ENCODE results near the gene PON3. TPM values are rescaled to one million over a fixed set of nuclear protein-coding genes. Genes with fewer than 3 reads are reported as not detected.

The PON3 gene
- polyA plus RNA-seq, 4 donors: 2.4 to 15.6 (median 6.7) TPM

DNA sequence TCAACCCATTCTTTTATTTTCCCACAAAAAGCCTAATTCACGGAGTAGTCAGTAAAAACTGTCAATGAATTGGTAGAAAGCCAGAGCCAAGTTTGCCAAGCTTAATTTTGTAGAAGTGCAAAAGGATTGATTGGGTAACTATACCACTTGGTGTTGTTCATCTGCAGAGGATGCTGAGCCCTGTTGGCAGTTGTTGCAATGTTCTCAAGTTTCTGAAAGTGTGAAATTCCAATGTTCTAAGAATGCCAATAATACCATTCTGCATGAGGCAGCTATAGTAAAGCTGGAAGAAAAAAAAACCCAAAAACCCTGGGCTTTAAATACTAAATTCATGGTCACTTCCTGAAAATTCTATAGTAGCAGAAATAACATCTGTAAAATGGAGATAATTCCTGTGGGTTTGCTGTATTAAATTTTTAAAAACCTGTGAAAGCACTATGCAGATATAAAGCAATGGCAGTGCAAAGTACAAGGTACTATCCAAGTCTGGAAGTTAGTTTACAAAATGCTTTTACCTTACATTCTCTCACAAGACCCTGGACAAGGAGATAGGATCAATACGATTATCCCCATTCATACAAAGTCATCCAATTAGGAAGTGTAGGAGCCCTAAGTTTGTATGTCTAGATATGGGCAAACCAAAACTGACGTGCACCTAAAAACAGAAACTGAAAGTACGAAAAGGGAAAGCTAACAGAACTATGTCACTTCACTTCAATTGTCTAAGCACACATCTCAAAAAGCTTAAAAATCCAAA, 65.8 kb downstream of the PON3 start:
- no peaks in the 10 kb centered on the region for H3K4me1 ChIP-seq (ENCODE audit: control insufficient read depth in 3 of 3, insufficient read depth in 2 of 3, low read depth in 1 of 3, low read length in 2 of 3)
- H3K36me3 ChIP-seq (ENCODE audit: control insufficient read depth in 3 of 3, insufficient read depth in 2 of 3, low read depth in 1 of 3, low read length in 3 of 3): no peaks in the 10 kb centered on the region
- peak overlapping the region in 2 of 3 donors; percentile 22 to 28 for H3K4me3 ChIP-seq (ENCODE audit: low read depth in 1 of 3, low read length in 3 of 3)
- no peaks in the 10 kb centered on the region for H3K9me3 ChIP-seq (ENCODE audit: control insufficient read depth in 2 of 2, insufficient read depth in 1 of 2, low read depth in 1 of 2, low read length in 1 of 2)
- H3K27ac ChIP-seq (ENCODE audit: low read depth in 1 of 3, low read length in 2 of 3): peak overlapping the region in 1 of 3 donors; percentile 19
- peak; percentile 55 for FAIRE-seq
- peaks cover 0 to 3% (median 0%) of the 10 kb centered on the region in 3 donors for H3K27me3 ChIP-seq (ENCODE audit: control insufficient read depth in 3 of 3, insufficient read depth in 3 of 3, low read length in 3 of 3)
- 20 to 31% (median 23%) methylated on average over 4 of the region's 4 CpGs for WGBS, 3 donors
- DNase-seq: peak; percentile 53 to 56

DNA sequence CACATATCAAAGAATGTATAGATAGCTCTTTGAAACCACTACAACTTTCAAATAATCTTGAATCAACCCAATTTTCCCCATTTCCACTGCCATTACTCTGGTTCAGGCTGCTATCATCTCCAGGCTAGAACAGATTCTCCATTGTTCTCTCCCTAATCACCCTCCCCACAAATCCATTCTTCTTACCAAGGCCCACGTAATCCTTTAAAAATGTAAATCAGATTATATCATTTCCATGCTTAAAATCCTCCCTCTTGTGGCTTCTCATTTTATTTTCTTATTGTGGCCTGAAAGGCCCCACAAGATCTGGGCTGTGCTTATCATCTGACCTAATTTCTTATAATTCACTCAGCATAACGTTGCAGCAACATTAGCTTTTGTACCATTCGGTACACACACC, 68.8 kb downstream of the PON3 start:
- FAIRE-seq (no peak), DNase-seq (no peak)
- Histone ChIP-seq H3K4me1 (ENCODE audit: control insufficient read depth in 3 of 3, insufficient read depth in 2 of 3, low read depth in 1 of 3, low read length in 2 of 3) (peaks cover 0 to 4% (median 2%) of the 10 kb centered on the region in 3 donors), H3K36me3 (ENCODE audit: control insufficient read depth in 3 of 3, insufficient read depth in 2 of 3, low read depth in 1 of 3, low read length in 3 of 3) (no peaks in the 10 kb centered on the region), H3K4me3 (ENCODE audit: low read depth in 1 of 3, low read length in 3 of 3) (no peak overlapping the region), H3K27me3 (ENCODE audit: control insufficient read depth in 3 of 3, insufficient read depth in 3 of 3, low read length in 3 of 3) (peaks cover 0 to 9% (median 0%) of the 10 kb centered on the region in 3 donors), H3K27ac (ENCODE audit: low read depth in 1 of 3, low read length in 2 of 3) (no peak overlapping the region), H3K9me3 (ENCODE audit: control insufficient read depth in 2 of 2, insufficient read depth in 1 of 2, low read depth in 1 of 2, low read length in 1 of 2) (no peaks in the 10 kb centered on the region)
- 80 to 83% (median 81%) methylated on average over 3 of the region's 3 CpGs for WGBS, 3 donors

DNA sequence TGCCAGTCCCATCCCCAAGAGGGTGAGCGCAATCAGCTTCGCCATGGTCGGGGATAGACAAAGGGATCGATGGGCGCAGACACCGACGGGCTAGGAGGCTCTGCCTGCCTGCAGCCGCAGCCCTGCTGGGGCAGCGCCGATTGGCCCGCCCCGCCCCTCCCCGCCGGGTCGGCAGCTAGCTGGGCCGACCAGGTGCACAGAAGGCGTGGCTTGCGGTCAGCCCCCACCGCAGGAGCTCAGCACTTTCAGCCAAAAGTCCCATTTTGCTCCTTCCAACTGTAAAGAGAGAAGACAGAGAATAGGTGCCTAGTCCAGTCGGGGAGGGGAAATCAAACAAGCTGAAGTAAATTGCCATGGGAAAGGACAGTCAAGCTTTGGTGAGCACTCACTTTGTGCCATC, 71.7 kb downstream of the PON3 start, which contains the start of gene PON1:
TSS of gene PON1 (minus strand) at position 102 of the 400 bp plus-strand sequence. CDS start at position 45, 57 bp downstream.
- Histone ChIP-seq H3K9me3 (ENCODE audit: control insufficient read depth in 2 of 2, insufficient read depth in 1 of 2, low read depth in 1 of 2, low read length in 1 of 2) (no peaks in the 10 kb centered on the region), H3K4me3 (ENCODE audit: low read depth in 1 of 3, low read length in 3 of 3) (no peak within 1 kb of the TSS), H3K36me3 (ENCODE audit: control insufficient read depth in 3 of 3, insufficient read depth in 2 of 3, low read depth in 1 of 3, low read length in 3 of 3) (no peaks in the 10 kb centered on the region), H3K4me1 (ENCODE audit: control insufficient read depth in 3 of 3, insufficient read depth in 2 of 3, low read depth in 1 of 3, low read length in 2 of 3) (peaks cover 0 to 12% (median 2%) of the 10 kb centered on the region in 3 donors), H3K27me3 (ENCODE audit: control insufficient read depth in 3 of 3, insufficient read depth in 3 of 3, low read length in 3 of 3) (peaks cover 0 to 9% (median 0%) of the 10 kb centered on the region in 3 donors), H3K27ac (ENCODE audit: low read depth in 1 of 3, low read length in 2 of 3) (no peak within 1 kb of the TSS)
- 18 to 36% (median 22%) methylated on average over 12 to 20 of the region's 20 CpGs for WGBS, 3 donors
- FAIRE-seq: no peak
- DNase-seq: peak; percentile 20 to 48

DNA sequence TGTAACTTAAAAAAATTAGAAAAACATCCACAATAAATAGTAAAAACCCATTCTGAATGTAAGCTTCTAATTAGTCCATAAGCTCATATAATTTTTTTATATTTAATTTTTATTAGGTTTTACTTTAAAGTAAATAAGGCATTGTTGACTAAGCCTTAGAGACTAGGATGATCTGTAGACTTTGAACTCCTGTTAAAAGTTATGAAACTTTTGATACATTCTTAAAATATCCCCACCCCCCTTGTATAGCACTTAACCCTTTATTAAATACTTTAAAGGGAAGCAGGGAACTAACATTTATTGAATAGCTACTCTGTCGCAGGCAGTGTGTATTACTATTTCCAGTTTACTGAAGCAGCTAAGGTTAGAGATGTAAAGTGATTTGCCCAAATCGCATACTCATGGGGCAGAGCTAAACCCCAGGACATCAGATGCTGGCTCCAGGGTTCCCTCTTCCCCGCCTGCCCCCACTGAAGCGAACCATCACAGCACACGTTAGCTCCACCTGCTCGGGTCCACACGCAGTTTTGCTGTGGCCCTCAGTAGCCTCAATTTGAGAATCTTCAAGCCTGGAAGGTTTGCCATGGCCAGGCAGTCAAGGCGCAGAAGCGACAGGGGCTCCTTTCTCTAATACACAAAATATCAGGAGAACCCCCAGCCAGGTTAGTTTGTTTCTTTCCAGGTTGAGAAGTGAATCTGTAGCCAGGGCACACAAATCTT, 72.6 kb downstream of the PON3 start:
- H3K4me3 ChIP-seq (ENCODE audit: low read depth in 1 of 3, low read length in 3 of 3): no peak overlapping the region

DNA sequence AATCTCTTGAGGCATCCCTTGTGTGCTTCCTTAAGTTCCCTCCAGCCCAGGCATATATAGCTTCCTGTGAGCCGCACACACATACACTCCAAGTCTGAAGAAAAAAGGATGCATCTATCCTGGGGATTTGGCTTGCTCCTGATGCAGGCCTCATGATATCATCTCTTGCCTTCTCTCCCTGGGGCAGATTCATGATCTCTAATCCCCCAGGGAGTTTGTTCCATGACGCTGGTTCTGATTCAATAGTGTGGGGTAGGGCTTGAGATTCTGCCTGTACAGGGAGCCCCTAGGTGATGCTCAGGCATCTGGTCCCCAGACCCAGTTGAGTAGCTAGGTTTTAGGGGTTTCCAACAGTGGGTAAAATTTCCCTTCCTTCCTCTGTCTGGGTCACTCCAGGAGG, 73.3 kb downstream of the PON3 start:
- FAIRE-seq: no peak
- Histone ChIP-seq H3K27me3 (ENCODE audit: control insufficient read depth in 3 of 3, insufficient read depth in 3 of 3, low read length in 3 of 3) (peaks cover 0 to 9% (median 0%) of the 10 kb centered on the region in 3 donors), H3K36me3 (ENCODE audit: control insufficient read depth in 3 of 3, insufficient read depth in 2 of 3, low read depth in 1 of 3, low read length in 3 of 3) (no peaks in the 10 kb centered on the region), H3K4me3 (ENCODE audit: low read depth in 1 of 3, low read length in 3 of 3) (no peak overlapping the region), H3K4me1 (ENCODE audit: control insufficient read depth in 3 of 3, insufficient read depth in 2 of 3, low read depth in 1 of 3, low read length in 2 of 3) (peaks cover 0 to 12% (median 2%) of the 10 kb centered on the region in 3 donors), H3K9me3 (ENCODE audit: control insufficient read depth in 2 of 2, insufficient read depth in 1 of 2, low read depth in 1 of 2, low read length in 1 of 2) (no peaks in the 10 kb centered on the region), H3K27ac (ENCODE audit: low read depth in 1 of 3, low read length in 2 of 3) (no peak overlapping the region)
- 76 to 78% (median 77%) methylated on average over 2 of the region's 2 CpGs for WGBS, 3 donors
- DNase-seq: no peak

More for the DNA sequence above, 72.6 kb downstream of the PON3 start:
- FAIRE-seq (no peak), DNase-seq (no peak)
- no peak overlapping the region for H3K27ac ChIP-seq (ENCODE audit: low read depth in 1 of 3, low read length in 2 of 3)
- H3K9me3 ChIP-seq (ENCODE audit: control insufficient read depth in 2 of 2, insufficient read depth in 1 of 2, low read depth in 1 of 2, low read length in 1 of 2): no peaks in the 10 kb centered on the region
- WGBS, 3 donors: 71 to 84% (median 80%) methylated on average over 9 of the region's 9 CpGs
- peaks cover 0 to 9% (median 0%) of the 10 kb centered on the region in 3 donors for H3K27me3 ChIP-seq (ENCODE audit: control insufficient read depth in 3 of 3, insufficient read depth in 3 of 3, low read length in 3 of 3)
- peaks cover 0 to 12% (median 2%) of the 10 kb centered on the region in 3 donors for H3K4me1 ChIP-seq (ENCODE audit: control insufficient read depth in 3 of 3, insufficient read depth in 2 of 3, low read depth in 1 of 3, low read length in 2 of 3)
- no peaks in the 10 kb centered on the region for H3K36me3 ChIP-seq (ENCODE audit: control insufficient read depth in 3 of 3, insufficient read depth in 2 of 3, low read depth in 1 of 3, low read length in 3 of 3)

DNA sequence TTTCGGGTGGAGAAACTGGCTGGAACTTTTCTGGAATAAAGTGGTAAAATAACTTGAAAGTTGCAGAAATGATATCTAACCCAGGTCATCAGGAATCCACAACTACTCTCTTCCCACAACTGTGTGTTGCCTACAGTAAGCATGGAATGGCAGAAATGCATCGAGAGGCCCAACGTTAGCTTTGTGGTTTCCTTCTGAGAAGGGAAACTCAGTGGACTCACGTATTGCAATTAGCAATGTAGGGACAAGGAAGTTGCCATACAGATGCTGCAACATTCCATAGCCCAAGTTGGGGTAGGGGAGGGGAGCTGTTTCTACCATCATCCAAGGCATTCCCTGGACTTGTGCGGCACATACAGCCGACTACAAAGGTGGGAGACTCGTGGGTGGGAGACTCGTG, 73.8 kb downstream of the PON3 start:
- Histone ChIP-seq H3K36me3 (ENCODE audit: control insufficient read depth in 3 of 3, insufficient read depth in 2 of 3, low read depth in 1 of 3, low read length in 3 of 3) (no peaks in the 10 kb centered on the region), H3K4me1 (ENCODE audit: control insufficient read depth in 3 of 3, insufficient read depth in 2 of 3, low read depth in 1 of 3, low read length in 2 of 3) (peaks cover 0 to 12% (median 2%) of the 10 kb centered on the region in 3 donors), H3K27ac (ENCODE audit: low read depth in 1 of 3, low read length in 2 of 3) (no peak overlapping the region), H3K9me3 (ENCODE audit: control insufficient read depth in 2 of 2, insufficient read depth in 1 of 2, low read depth in 1 of 2, low read length in 1 of 2) (no peaks in the 10 kb centered on the region), H3K4me3 (ENCODE audit: low read depth in 1 of 3, low read length in 3 of 3) (no peak overlapping the region), H3K27me3 (ENCODE audit: control insufficient read depth in 3 of 3, insufficient read depth in 3 of 3, low read length in 3 of 3) (peaks cover 0 to 9% (median 0%) of the 10 kb centered on the region in 3 donors)
- FAIRE-seq (no peak), DNase-seq (no peak)
- WGBS, 3 donors: 81 to 92% (median 84%) methylated on average over 8 of the region's 8 CpGs

DNA sequence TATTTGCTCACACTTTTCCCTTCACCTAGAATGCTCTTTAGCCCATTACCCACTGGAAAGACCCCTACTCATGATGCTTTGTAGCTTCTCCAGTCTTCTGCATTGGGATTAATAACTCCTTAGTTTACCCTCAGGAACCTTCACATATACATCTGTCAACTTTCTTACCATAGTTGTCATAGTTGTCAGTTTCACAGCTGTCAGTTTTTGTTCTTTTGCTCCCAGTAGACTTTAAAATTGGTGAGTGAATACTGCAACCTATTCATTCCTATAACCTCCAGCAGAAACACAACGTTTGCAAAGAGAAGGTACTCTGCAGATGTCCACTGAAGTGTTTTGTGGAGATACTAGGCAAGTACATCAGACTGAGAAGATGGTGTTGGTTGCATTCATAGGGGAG, 74.5 kb downstream of the PON3 start:
- FAIRE-seq: no peak

DNA sequence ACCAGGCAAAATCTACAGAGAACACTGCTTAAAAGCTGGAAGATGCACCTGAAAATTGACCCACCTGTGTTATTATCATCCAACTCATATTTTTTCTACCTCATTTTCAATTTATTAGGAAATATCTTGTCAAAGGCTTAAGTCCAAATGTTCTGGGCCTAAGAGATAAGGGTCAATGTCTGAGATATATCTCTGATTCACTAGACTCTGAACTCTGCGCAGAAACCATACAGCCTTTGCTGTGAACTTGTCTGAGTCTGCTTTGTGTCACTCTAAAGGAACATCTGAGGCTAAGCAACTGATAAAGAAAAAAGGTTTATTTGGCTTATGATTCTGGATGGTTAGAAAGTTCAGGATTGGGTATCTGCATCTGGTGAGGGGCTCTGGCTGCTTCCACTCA, 75.5 kb downstream of the PON3 start:
- Histone ChIP-seq H3K36me3 (ENCODE audit: control insufficient read depth in 3 of 3, insufficient read depth in 2 of 3, low read depth in 1 of 3, low read length in 3 of 3) (no peaks in the 10 kb centered on the region), H3K27ac (ENCODE audit: low read depth in 1 of 3, low read length in 2 of 3) (no peak overlapping the region), H3K27me3 (ENCODE audit: control insufficient read depth in 3 of 3, insufficient read depth in 3 of 3, low read length in 3 of 3) (peaks cover 0 to 9% (median 0%) of the 10 kb centered on the region in 3 donors), H3K4me1 (ENCODE audit: control insufficient read depth in 3 of 3, insufficient read depth in 2 of 3, low read depth in 1 of 3, low read length in 2 of 3) (peaks cover 0 to 12% (median 2%) of the 10 kb centered on the region in 3 donors), H3K9me3 (ENCODE audit: control insufficient read depth in 2 of 2, insufficient read depth in 1 of 2, low read depth in 1 of 2, low read length in 1 of 2) (no peaks in the 10 kb centered on the region), H3K4me3 (ENCODE audit: low read depth in 1 of 3, low read length in 3 of 3) (no peak overlapping the region)
- DNase-seq (peak; percentile 37 to 53), FAIRE-seq (no peak)
- WGBS, 3 donors: 74 to 92% (median 85%) methylated on average over 1 of the region's 1 CpG

More for the DNA sequence above, 74.5 kb downstream of the PON3 start:
- WGBS, 3 donors: 51 to 63% (median 63%) methylated on average over 1 of the region's 1 CpG
- H3K27me3 ChIP-seq (ENCODE audit: control insufficient read depth in 3 of 3, insufficient read depth in 3 of 3, low read length in 3 of 3): peaks cover 0 to 9% (median 0%) of the 10 kb centered on the region in 3 donors
- DNase-seq: no peak
- H3K9me3 ChIP-seq (ENCODE audit: control insufficient read depth in 2 of 2, insufficient read depth in 1 of 2, low read depth in 1 of 2, low read length in 1 of 2): no peaks in the 10 kb centered on the region
- peaks cover 0 to 12% (median 2%) of the 10 kb centered on the region in 3 donors for H3K4me1 ChIP-seq (ENCODE audit: control insufficient read depth in 3 of 3, insufficient read depth in 2 of 3, low read depth in 1 of 3, low read length in 2 of 3)
- H3K27ac ChIP-seq (ENCODE audit: low read depth in 1 of 3, low read length in 2 of 3): no peak overlapping the region
- H3K36me3 ChIP-seq (ENCODE audit: control insufficient read depth in 3 of 3, insufficient read depth in 2 of 3, low read depth in 1 of 3, low read length in 3 of 3): no peaks in the 10 kb centered on the region
- H3K4me3 ChIP-seq (ENCODE audit: low read depth in 1 of 3, low read length in 3 of 3): no peak overlapping the region

All from small intestine (tissue), 7 donors.